ENCODE measurements around the gene JAZF1. TPM values are rescaled to one million over a fixed set of nuclear protein-coding genes. Genes with fewer than 3 reads are reported as not detected.

JAZF1 gene
- total RNA-seq, 1 experiment from 2014 or later = 1.5 TPM

DNA sequence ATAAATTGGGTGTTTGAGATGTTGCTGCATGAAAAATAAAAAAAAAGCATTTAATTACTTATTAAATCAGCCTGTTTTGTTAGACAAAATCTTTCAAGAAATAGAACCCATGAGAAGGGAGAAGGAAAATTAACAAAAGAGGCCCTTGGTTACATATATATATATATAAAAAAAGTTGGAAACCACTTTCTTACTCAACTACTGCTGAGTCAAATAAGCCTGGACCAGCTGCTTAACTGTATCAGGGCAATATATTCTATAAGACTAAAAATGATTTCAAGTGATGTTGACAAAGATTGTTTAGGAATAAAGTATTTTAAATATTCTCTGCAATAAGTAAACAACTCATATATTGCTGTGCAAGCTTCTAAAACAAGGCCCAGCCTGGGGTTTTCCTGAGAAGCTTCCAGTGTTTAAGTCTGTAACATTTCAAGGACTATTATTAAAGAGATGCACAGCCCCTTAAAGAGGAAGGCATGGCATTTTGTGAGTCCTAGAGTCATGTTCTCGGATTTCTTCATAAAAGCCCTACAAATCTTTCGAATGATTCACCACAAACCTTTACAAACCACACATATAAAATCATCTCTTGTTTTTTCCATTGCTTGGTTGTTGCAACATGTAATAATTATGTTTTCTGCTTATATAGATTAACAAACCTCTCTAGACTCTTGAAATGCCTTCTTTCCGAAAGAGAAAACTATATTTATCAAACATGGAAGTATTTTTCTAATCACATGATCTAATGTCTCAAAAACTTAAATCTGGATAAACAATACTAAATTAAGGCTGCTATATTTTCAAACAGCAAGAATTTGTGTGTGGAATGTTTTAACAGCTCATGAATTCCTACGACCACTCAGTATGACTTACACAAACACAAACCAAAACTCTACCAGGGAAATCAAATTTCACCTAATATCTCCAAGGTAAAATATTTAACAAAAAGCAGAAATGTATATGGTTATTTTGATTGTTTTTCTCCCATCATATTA lies 14.3 kb downstream of the JAZF1 start:
- Histone ChIP-seq H3K36me3 (ENCODE audit: insufficient read depth, low read length, poor library complexity, severe bottlenecking) (no peaks in the 10 kb centered on the region), H3K4me1 (ENCODE audit: insufficient read depth, low read length, poor library complexity, severe bottlenecking) (no peaks in the 10 kb centered on the region), H3K9me3 (ENCODE audit: low read depth, low read length, poor library complexity, severe bottlenecking) (no peaks in the 10 kb centered on the region), H3K27ac (ENCODE audit: low read depth, low read length, poor library complexity, severe bottlenecking) (no peak overlapping the region), H3K4me3 (ENCODE audit: low read depth, low read length, poor library complexity, severe bottlenecking) (no peak overlapping the region), H3K27me3 (replicated peaks; ENCODE audit: insufficient read depth, low read depth, low read length, poor library complexity) (no peaks in the 10 kb centered on the region)
- no peak for DNase-seq (ENCODE audit: low spot score)
- no TSS peak for BruUV-seq (replicated peaks)
- CTCF ChIA-PET = interaction anchor here (0.6 kb wide), 1 partner anchor 61 kb away, joined by 4 read pairs; no protein-coding TSS in a partner anchor
- TF ChIP-seq EZH2 (IDR thresholded peaks at IDR 0.05; ENCODE audit: borderline replicate concordance, low read depth, low read length, poor library complexity, severe bottlenecking) = no peak
- TF ChIP-seq, protein P1, sequence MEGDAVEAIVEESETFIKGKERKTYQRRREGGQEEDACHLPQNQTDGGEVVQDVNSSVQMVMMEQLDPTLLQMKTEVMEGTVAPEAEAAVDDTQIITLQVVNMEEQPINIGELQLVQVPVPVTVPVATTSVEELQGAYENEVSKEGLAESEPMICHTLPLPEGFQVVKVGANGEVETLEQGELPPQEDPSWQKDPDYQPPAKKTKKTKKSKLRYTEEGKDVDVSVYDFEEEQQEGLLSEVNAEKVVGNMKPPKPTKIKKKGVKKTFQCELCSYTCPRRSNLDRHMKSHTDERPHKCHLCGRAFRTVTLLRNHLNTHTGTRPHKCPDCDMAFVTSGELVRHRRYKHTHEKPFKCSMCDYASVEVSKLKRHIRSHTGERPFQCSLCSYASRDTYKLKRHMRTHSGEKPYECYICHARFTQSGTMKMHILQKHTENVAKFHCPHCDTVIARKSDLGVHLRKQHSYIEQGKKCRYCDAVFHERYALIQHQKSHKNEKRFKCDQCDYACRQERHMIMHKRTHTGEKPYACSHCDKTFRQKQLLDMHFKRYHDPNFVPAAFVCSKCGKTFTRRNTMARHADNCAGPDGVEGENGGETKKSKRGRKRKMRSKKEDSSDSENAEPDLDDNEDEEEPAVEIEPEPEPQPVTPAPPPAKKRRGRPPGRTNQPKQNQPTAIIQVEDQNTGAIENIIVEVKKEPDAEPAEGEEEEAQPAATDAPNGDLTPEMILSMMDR (conservative IDR thresholded peaks at IDR 0.05; ENCODE audit: low read depth, low read length) = no peak
- intact Hi-C loops (cut with micrococcal nuclease; ENCODE audit: unreplicated experiment) = no loop called here
- POLR2A ChIA-PET (ENCODE audit: low non-redundant PET) = no interaction called here

DNA sequence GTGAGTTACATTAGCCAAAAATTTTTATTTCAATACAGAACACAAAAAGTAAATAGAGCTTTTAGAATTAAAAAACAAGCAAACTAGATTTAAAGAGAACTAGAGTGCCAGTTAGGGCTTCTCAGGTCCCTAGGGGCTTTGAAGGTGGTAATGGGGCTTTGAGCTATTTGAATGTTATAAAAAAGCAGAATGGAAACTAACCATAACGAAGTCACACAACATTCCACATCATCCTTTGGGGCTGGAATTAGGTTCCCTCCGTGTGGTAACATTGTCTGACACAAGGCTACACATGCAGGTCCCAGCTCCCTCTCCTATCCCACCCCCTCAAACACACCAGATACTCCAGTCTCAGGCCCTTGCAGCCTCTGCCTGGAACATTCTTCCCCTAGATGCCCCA lies 15.3 kb downstream of the JAZF1 start:
- DNase-seq (ENCODE audit: low spot score) = no peak
- H3K4me3 ChIP-seq (ENCODE audit: low read depth, low read length, poor library complexity, severe bottlenecking) = no peak overlapping the region
- POLR2A ChIA-PET (ENCODE audit: low non-redundant PET) = no interaction called here
- intact Hi-C loops (cut with micrococcal nuclease; ENCODE audit: unreplicated experiment) = no loop called here
- no peak overlapping the region for H3K27ac ChIP-seq (ENCODE audit: low read depth, low read length, poor library complexity, severe bottlenecking)
- no TSS peak for BruUV-seq (replicated peaks)
- H3K9me3 ChIP-seq (ENCODE audit: low read depth, low read length, poor library complexity, severe bottlenecking) = no peaks in the 10 kb centered on the region
- H3K27me3 ChIP-seq (replicated peaks; ENCODE audit: insufficient read depth, low read depth, low read length, poor library complexity) = no peaks in the 10 kb centered on the region
- TF ChIP-seq EZH2 (IDR thresholded peaks at IDR 0.05; ENCODE audit: borderline replicate concordance, low read depth, low read length, poor library complexity, severe bottlenecking) = no peak
- TF ChIP-seq, protein P1 (conservative IDR thresholded peaks at IDR 0.05; ENCODE audit: low read depth, low read length) = no peak
- CTCF ChIA-PET = interaction anchor here (0.6 kb wide), 1 partner anchor 60 kb away, joined by 4 read pairs; no protein-coding TSS in a partner anchor
- no peaks in the 10 kb centered on the region for H3K36me3 ChIP-seq (ENCODE audit: insufficient read depth, low read length, poor library complexity, severe bottlenecking)
- H3K4me1 ChIP-seq (ENCODE audit: insufficient read depth, low read length, poor library complexity, severe bottlenecking) = no peaks in the 10 kb centered on the region

DNA sequence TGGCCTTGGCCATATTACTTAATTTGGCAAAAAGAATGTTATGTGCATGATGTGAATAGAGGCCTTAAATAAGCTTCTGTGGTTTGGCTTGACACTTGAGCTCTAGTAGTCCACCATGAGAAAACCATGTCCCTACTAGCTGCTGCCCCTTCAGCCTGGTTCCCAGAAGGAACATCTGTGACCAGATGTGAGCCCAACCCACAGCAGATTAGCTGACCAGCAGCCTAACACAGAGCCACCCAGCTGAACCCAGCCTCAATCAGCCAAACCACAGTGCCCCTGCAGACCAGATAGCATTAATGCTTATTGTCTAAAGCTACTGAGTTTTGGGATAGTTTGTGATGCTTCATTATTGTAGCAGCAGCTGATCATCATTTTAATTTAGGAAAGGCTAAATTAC lies 16.6 kb downstream of the JAZF1 start:
- ChIA-PET CTCF (no interaction called here), POLR2A (ENCODE audit: low non-redundant PET) (no interaction called here)
- TF ChIP-seq, protein P1 (conservative IDR thresholded peaks at IDR 0.05; ENCODE audit: low read depth, low read length) = no peak
- TF ChIP-seq EZH2 (IDR thresholded peaks at IDR 0.05; ENCODE audit: borderline replicate concordance, low read depth, low read length, poor library complexity, severe bottlenecking) = no peak
- no peaks in the 10 kb centered on the region for H3K4me1 ChIP-seq (ENCODE audit: insufficient read depth, low read length, poor library complexity, severe bottlenecking)
- no peak overlapping the region for H3K27ac ChIP-seq (ENCODE audit: low read depth, low read length, poor library complexity, severe bottlenecking)
- intact Hi-C loops (cut with micrococcal nuclease; ENCODE audit: unreplicated experiment) = no loop called here
- H3K4me3 ChIP-seq (ENCODE audit: low read depth, low read length, poor library complexity, severe bottlenecking) = no peak overlapping the region
- no peaks in the 10 kb centered on the region for H3K9me3 ChIP-seq (ENCODE audit: low read depth, low read length, poor library complexity, severe bottlenecking)
- BruUV-seq (replicated peaks) = no TSS peak
- no peaks in the 10 kb centered on the region for H3K27me3 ChIP-seq (replicated peaks; ENCODE audit: insufficient read depth, low read depth, low read length, poor library complexity)
- no peak for DNase-seq (ENCODE audit: low spot score)
- H3K36me3 ChIP-seq (ENCODE audit: insufficient read depth, low read length, poor library complexity, severe bottlenecking) = no peaks in the 10 kb centered on the region
